Measurements from ENCODE around the gene PGAM5. TPM values are rescaled to one million over a fixed set of nuclear protein-coding genes. Genes with fewer than 3 reads are reported as not detected.
"Not testable (repeated sequence)": the region's sequence is repeated elsewhere in the genome, so short reads cannot be mapped to it uniquely, and the experiment has no call there.

The PGAM5 gene
- total RNA-seq, 1 experiment from 2014 or later = 121 TPM

- peaks cover 6% of the 10 kb centered on the region for H3K4me1 ChIP-seq (ENCODE audit: insufficient read depth, low read length, poor library complexity, severe bottlenecking)
- no peaks in the 10 kb centered on the region for H3K9me3 ChIP-seq (ENCODE audit: low read depth, low read length, poor library complexity, severe bottlenecking)
- H3K36me3 ChIP-seq (ENCODE audit: insufficient read depth, low read length, poor library complexity, severe bottlenecking) = peaks cover 11% of the 10 kb centered on the region
- peak overlapping the region; percentile 38 for H3K4me3 ChIP-seq (ENCODE audit: low read depth, low read length, poor library complexity, severe bottlenecking)
- ChIA-PET POLR2A (ENCODE audit: low non-redundant PET) (no interaction called here), CTCF (interaction anchor here (0.7 kb wide), 1 partner anchor 9 kb away, joined by 3 read pairs; no protein-coding TSS in a partner anchor)
- DNase-seq (ENCODE audit: low spot score) = no peak
- TF ChIP-seq, protein P1, sequence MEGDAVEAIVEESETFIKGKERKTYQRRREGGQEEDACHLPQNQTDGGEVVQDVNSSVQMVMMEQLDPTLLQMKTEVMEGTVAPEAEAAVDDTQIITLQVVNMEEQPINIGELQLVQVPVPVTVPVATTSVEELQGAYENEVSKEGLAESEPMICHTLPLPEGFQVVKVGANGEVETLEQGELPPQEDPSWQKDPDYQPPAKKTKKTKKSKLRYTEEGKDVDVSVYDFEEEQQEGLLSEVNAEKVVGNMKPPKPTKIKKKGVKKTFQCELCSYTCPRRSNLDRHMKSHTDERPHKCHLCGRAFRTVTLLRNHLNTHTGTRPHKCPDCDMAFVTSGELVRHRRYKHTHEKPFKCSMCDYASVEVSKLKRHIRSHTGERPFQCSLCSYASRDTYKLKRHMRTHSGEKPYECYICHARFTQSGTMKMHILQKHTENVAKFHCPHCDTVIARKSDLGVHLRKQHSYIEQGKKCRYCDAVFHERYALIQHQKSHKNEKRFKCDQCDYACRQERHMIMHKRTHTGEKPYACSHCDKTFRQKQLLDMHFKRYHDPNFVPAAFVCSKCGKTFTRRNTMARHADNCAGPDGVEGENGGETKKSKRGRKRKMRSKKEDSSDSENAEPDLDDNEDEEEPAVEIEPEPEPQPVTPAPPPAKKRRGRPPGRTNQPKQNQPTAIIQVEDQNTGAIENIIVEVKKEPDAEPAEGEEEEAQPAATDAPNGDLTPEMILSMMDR (conservative IDR thresholded peaks at IDR 0.05; ENCODE audit: low read depth, low read length) = no peak
- no peak for TF ChIP-seq EZH2 (IDR thresholded peaks at IDR 0.05; ENCODE audit: borderline replicate concordance, low read depth, low read length, poor library complexity, severe bottlenecking)
- intact Hi-C loops (cut with micrococcal nuclease; ENCODE audit: unreplicated experiment) = no loop called here
- H3K27me3 ChIP-seq (replicated peaks; ENCODE audit: insufficient read depth, low read depth, low read length, poor library complexity) = no peaks in the 10 kb centered on the region
- H3K27ac ChIP-seq (ENCODE audit: low read depth, low read length, poor library complexity, severe bottlenecking) = no peak overlapping the region
- no TSS peak for BruUV-seq (replicated peaks)
These were observed 21.4 kb upstream of the PGAM5 start for GRCh38 chr12:132689227-132689626.

DNA sequence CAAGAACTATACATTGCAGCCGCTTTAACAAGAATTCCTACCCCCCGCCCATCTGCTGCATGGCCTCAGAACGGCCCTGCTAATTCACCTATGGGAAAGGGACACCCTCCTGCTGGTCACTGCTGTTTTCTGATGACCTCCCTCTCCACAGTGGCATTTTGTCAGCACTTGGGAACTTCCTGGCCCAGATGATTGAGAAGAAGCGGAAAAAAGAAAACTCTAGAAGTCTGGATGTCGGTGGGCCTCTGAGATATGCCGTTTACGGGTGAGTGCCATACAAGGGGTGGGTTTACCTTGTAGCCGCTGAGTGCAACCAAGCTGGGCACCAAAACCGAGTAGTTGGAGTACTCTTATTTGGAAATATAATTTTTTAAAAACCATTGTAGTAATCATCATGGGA is 20.5 kb upstream of the PGAM5 start:
- TF ChIP-seq, protein P1 (conservative IDR thresholded peaks at IDR 0.05; ENCODE audit: low read depth, low read length) = no peak
- no peak for TF ChIP-seq EZH2 (IDR thresholded peaks at IDR 0.05; ENCODE audit: borderline replicate concordance, low read depth, low read length, poor library complexity, severe bottlenecking)
- POLR2A ChIA-PET (ENCODE audit: low non-redundant PET) = no interaction called here

DNA sequence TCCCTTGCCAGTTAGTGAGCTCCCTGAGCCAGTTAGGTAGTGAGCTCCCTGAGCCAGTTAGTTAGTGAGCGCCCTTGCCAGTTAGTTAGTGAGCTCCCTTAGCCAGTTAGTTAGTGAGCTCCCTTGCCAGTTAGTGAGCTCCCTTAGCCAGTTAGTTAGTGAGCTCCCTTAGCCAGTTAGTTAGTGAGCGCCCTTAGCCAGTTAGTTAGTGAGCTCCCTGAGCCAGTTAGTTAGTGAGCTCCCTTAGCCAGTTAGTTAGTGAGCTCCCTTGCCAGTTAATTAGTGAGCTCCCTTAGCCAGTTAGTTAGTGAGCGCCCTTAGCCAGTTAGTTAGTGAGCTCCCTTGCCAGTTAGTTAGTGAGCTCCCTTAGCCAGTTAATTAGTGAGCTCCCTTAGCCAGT is 18.6 kb upstream of the PGAM5 start:
- POLR2A ChIA-PET (ENCODE audit: low non-redundant PET); H3K9me3 ChIP-seq (ENCODE audit: low read depth, low read length, poor library complexity, severe bottlenecking); DNase-seq (ENCODE audit: low spot score); H3K4me3 ChIP-seq (ENCODE audit: low read depth, low read length, poor library complexity, severe bottlenecking); H3K4me1 ChIP-seq (ENCODE audit: insufficient read depth, low read length, poor library complexity, severe bottlenecking); BruUV-seq (replicated peaks); intact Hi-C loops (cut with micrococcal nuclease; ENCODE audit: unreplicated experiment); H3K27ac ChIP-seq (ENCODE audit: low read depth, low read length, poor library complexity, severe bottlenecking); CTCF ChIA-PET; H3K27me3 ChIP-seq (replicated peaks; ENCODE audit: insufficient read depth, low read depth, low read length, poor library complexity): not testable (repeated sequence)
- H3K36me3 ChIP-seq (ENCODE audit: insufficient read depth, low read length, poor library complexity, severe bottlenecking) = peaks cover 29% of the 10 kb centered on the region

More for the DNA sequence above, 20.5 kb upstream of the PGAM5 start:
- no peaks in the 10 kb centered on the region for H3K9me3 ChIP-seq (ENCODE audit: low read depth, low read length, poor library complexity, severe bottlenecking)
- H3K36me3 ChIP-seq (ENCODE audit: insufficient read depth, low read length, poor library complexity, severe bottlenecking) = peaks cover 12% of the 10 kb centered on the region
- BruUV-seq (replicated peaks) = no TSS peak
- H3K4me3 ChIP-seq (ENCODE audit: low read depth, low read length, poor library complexity, severe bottlenecking) = no peak overlapping the region
- peaks cover 6% of the 10 kb centered on the region for H3K4me1 ChIP-seq (ENCODE audit: insufficient read depth, low read length, poor library complexity, severe bottlenecking)
- H3K27me3 ChIP-seq (replicated peaks; ENCODE audit: insufficient read depth, low read depth, low read length, poor library complexity) = no peaks in the 10 kb centered on the region
- intact Hi-C loops (cut with micrococcal nuclease; ENCODE audit: unreplicated experiment) = no loop called here
- H3K27ac ChIP-seq (ENCODE audit: low read depth, low read length, poor library complexity, severe bottlenecking) = no peak overlapping the region
- CTCF ChIA-PET = no interaction called here
- no peak for DNase-seq (ENCODE audit: low spot score)

- H3K4me3 ChIP-seq (ENCODE audit: low read depth, low read length, poor library complexity, severe bottlenecking); H3K27ac ChIP-seq (ENCODE audit: low read depth, low read length, poor library complexity, severe bottlenecking); DNase-seq (ENCODE audit: low spot score); POLR2A ChIA-PET (ENCODE audit: low non-redundant PET); CTCF ChIA-PET; intact Hi-C loops (cut with micrococcal nuclease; ENCODE audit: unreplicated experiment); BruUV-seq (replicated peaks); H3K9me3 ChIP-seq (ENCODE audit: low read depth, low read length, poor library complexity, severe bottlenecking); H3K27me3 ChIP-seq (replicated peaks; ENCODE audit: insufficient read depth, low read depth, low read length, poor library complexity); H3K4me1 ChIP-seq (ENCODE audit: insufficient read depth, low read length, poor library complexity, severe bottlenecking): not testable (repeated sequence)
- H3K36me3 ChIP-seq (ENCODE audit: insufficient read depth, low read length, poor library complexity, severe bottlenecking) = peaks cover 55% of the 10 kb centered on the region
These were observed 15.8 kb upstream of the PGAM5 start for GRCh38 chr12:132694888-132695287.

Data from A673 (cell line).